Measurements from ENCODE around the gene NOTCH2.
"Not testable (repeated sequence)": the region's sequence is repeated elsewhere in the genome, so short reads cannot be mapped to it uniquely, and the experiment has no call there.

NOTCH2 gene

DNA sequence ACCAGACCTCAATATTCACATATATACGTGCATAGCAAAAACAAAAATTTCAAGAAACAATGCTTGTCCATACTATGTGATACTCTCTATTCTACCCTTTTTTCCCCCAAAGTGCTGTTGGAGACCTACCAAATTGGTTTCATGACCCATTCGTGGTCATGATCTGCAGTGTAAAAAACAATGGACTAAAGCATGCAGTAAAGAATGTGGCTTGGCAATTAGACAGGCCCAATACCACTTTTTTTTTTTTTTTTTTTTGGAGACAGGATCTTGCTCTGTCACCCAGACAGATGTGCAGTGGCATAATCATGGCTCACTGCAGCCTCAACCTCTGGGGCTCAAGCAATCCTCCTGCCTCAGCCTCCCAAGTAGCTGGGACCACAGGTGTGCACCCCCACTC, 21.3 kb downstream of the NOTCH2 start:
- peak; percentile 55 for DNase-seq

- DNase-seq, result not testable (repeated sequence)
Observed at GRCh38 chr1:120041771-120042170, 27.7 kb downstream of the NOTCH2 start.

DNA sequence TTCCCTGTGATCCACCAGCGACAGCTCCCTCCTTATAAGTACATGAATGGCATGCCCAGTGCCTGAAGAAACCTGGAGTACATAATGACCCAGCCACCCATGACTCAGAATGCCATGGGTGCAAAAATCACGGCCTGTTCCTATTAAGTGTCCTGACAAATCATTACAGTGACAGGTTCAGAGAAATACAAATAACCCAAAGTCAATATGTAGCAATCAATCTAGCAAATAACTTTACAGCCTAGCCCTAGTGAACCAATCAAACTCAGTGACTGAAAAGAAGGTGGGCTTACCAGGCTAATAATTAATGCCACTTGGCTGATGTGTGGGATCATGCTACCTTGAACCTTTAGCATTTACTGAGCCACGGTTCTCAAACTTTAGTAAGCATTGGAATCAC, 37.2 kb downstream of the NOTCH2 start:
- DNase-seq, result not testable (repeated sequence)

- not testable (repeated sequence) for DNase-seq
Observed at GRCh38 chr1:120023791-120024190, 45.7 kb downstream of the NOTCH2 start.

- DNase-seq, result not testable (repeated sequence)
Observed at GRCh38 chr1:120014978-120015377, 54.5 kb downstream of the NOTCH2 start.

- DNase-seq, result not testable (repeated sequence)
Observed at GRCh38 chr1:120008320-120008719, 61.1 kb downstream of the NOTCH2 start.

DNA sequence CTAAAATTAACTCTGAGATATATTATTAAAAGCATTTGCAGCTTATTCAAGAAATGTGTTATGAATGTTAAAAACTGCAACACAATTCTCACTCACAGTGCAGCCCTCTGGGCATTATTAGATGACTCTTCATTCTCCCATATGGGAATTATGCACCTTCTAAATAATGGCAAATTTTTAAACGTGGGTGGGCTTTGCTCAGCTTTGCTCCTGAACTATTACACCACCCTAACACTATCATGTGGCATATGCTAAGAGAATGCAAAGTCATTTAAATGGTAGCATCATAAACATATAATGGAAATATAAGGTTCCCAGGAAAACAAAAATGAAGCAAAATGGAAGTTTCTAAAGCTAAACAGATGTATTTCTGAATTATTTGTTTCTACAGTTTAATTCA, 61.6 kb downstream of the NOTCH2 start:
- not testable (repeated sequence) for DNase-seq

DNA sequence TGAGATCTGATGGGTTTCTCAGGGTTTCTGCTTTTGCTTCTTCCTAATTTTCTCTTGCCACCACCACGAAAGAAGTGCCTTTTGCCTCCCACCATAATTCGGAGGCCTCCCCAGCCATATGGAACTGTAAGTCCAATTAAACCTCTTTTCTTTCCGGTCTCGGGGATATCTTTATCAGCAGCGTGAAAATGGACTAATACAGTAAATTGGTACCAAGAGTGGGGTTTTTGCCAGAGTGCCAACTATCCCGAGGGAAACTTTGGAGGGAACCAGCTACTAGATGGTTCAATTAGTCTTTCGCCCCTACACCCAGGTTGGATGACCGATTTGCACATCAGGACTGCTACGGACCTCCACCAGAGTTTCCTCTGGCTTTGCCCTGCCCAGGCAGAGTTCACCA, 68.4 kb downstream of the NOTCH2 start:
- not testable (repeated sequence) for DNase-seq

GRCh38 chr1:119996731-119997312, 72.6 kb downstream of the NOTCH2 start:
- not testable (repeated sequence) for DNase-seq

DNA sequence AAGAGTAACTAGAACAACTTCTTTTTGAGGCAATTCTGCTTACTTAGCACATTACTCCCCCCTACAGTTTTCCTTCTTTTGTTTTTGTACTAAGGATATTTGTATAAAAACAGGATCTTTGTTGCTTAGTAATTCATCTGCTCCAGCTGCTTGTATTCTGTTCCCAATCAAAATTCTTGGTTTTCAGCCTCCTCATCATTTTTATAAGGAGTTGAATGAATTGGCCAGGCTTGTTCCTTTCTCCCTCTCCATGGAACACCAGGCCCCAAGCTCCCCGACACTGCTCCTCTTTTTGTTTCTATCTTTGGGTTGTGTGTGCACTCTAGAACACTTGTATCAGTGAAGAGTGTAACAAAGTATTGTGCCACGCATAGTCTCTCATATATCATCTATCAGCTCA, 73.5 kb downstream of the NOTCH2 start:
- not testable (repeated sequence) for DNase-seq

DNA sequence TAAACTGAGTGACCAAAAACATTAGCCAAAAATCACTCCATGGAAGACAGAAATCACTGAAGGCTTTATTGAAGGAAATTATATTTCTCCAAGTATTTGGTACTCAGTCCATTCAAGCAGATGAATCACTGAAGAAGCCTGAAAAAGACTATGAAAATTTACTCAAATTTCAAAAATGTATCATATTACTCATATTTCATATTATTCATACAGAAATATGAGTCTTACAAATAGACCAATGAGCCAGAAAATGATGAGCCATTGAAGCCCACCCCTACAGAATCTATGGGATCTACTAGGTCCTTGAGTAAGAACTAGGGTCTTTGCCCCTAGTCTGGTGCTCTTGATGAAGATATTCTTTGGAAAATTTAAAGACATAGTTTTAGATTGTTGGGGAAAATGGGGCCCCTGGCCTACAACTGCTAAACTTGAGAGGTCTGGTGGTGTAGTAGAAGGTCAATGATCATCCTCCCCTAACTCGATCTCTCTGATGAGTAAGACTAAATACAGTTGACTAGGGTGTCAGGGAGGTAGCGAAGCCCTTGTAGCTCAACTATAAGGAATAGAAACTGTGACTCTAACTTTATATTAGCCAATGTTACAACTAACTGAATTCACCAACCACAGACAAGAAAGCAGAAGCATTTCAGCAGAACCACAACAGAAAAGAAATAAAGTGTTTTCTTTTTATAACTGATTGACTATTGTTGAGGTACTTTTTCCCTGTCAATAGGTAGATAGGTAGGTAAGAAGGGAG, 81.0 kb downstream of the NOTCH2 start:
- DNase-seq, result peak; percentile 51

DNA sequence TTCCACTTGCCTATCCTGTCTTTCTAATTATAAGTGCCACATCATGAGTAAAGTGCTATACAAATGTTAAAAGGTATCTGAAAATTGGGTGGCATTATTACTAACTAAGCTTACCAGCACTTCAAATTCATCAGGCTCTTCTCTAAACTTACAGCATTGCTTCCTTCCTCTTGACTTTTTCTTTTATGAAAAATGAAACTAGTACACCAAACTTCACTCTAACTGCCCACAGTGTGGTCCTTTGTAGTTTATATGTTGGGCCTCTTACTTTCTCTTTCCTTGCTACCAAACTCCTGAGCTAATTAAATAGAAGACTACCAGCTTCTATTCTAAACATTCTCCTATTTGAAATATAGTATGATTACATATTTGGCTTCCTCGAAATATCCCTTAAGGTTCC, 81.8 kb downstream of the NOTCH2 start:
- DNase-seq, result no peak

GRCh38 chr1:119987112-119987511, 82.3 kb downstream of the NOTCH2 start:
- DNase-seq, result peak; percentile 95

DNA sequence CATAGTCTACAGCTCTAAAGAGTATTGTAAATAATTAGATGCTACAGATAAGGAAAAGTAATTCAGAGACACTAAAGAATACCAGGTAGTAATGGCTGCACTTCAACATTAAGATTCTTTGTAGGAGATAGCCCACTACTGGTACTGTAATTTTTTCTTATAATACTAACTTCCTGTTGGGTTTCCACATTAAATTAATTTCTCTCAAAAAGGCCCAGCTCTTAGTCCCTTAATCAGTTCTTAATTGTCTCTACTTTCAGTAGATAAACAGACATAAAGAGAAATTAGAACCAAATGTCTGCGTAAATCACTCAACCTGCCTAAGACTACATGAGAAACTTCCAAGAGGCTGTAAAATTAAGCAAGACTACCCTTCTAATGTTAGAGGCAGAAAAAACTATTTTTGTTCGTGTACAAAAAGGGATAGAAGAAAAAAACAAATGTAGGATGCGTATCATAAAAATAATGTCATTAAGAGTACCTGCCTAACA, 83.4 kb downstream of the NOTCH2 start:
- no peak for DNase-seq

GRCh38 chr1:119984771-119985170, 84.7 kb downstream of the NOTCH2 start:
- peak; percentile 45 for DNase-seq

- peak; percentile 91 for DNase-seq
Observed at GRCh38 chr1:119981986-119982815, 87.3 kb downstream of the NOTCH2 start.

GRCh38 chr1:119981496-119981895, 88.0 kb downstream of the NOTCH2 start:
- DNase-seq, result no peak

GRCh38 chr1:119978018-119978505, 91.4 kb downstream of the NOTCH2 start:
- DNase-seq, result peak; percentile 67

DNA sequence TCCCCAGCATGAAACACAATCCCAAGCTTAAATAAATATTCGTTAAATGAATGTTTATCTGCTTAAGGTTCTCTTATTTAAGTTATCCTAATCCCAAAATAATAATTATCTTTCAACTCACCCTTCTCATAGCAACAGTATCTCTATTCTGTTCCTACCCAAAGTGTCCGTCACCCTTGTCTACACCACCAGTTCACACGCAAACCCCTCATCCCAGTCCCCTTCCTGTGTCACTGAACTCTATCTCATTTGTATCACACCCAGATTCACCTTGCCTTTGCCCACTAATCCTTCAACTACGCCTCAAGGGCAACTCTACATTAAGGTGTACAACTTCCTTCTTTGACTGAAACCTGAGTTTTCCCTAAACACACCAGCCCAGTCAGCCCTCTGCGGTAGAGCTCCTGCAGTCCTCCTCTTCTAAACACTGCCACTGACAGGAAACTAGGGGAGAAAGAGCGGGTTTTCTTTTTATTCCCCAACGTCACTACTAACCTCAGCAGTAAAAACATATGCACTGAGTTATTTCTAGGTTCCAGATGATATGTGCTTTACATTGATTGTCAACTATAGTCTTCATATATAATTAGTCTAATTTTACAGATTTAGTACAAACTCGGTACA, 92.2 kb downstream of the NOTCH2 start:
- not testable (repeated sequence) for DNase-seq

DNA sequence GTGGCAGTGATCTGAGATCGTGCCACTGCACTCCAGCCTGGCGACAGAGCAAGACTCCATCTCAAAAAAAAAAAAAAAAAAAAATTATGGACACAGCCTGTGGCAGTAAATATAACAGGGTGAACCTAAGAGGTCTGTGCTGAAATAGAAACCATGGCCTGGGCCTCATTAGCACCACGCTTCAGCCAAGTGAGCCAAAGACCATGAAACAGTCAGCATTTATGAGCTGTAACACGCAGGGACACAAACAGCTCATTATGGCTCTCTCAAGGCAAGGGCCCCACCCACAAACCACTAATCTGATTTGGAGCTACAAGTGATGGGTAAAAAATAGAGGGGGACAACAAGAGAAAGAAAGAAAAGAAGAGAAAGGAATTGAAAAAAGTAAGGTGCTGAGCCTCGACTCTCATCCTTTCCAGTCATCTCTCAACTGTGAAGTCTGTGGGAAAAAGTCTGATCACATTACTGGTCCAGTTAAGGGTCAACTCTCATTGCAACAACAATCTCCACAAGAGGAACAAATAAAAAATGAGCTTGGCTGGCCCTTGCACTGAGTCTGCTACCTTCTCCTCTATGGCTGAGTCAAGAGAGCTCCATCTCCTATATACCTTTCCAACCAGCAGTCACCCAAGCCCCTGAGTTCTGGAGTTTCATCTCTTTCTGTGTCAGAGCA, 93.7 kb downstream of the NOTCH2 start:
- not testable (repeated sequence) for DNase-seq

- no peak for DNase-seq
Observed at GRCh38 chr1:119975006-119975405, 94.5 kb downstream of the NOTCH2 start.

DNA sequence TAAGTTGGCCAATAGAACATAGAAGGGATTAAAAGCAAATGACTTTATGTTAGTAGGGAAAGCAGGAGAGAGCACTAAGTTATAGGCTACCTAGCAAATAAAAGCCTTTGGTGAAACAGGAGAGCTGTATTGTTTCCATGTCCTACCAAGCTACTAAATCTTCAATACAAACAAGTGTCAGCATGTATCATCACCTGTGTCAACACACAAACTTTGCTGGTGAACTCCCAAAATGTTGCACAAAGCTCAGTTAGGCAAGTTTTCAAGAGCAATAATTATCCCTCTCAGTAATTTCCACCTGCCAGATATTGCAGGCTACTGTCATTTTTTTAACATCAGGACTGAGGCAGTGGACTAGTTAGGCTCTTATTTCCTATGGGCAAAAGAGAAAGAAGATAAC, 95.4 kb downstream of the NOTCH2 start:
- no peak for DNase-seq
